ENCODE data around the gene CCIN. TPM values are rescaled to one million over a fixed set of nuclear protein-coding genes. Genes with fewer than 3 reads are reported as not detected.

CCIN gene
- polyA plus RNA-seq, 3 donors: 0.11 to 2.3 (median 0.35) TPM

GRCh38 chr9:36213989-36214388 lies 44.8 kb downstream of the CCIN start:
- TF ChIP-seq CTCF (IDR thresholded peaks at IDR 0.05): no peak
- 83% methylated on average over 1 of the region's 4 CpGs for WGBS (ENCODE audit: insufficient coverage)
- H3K36me3 ChIP-seq (replicated peaks in 1 of 2; ENCODE audit: control insufficient read depth in 1 of 2, insufficient read depth in 2 of 2, low read length in 2 of 2): peaks cover 71 to 98% of the 10 kb centered on the region in 2 donors
- peak overlapping the region in 1 of 2 donors; percentile 24 for H3K27ac ChIP-seq (ENCODE audit: low read depth in 1 of 2, low read length in 2 of 2)
- H3K4me2 ChIP-seq (replicated peaks; ENCODE audit: extremely low read depth, low read length, poor library complexity, severe bottlenecking): no peak overlapping the region
- H3K4me1 ChIP-seq (ENCODE audit: control insufficient read depth in 1 of 2, insufficient read depth in 2 of 2, low read length in 2 of 2): no peaks in the 10 kb centered on the region
- no peak for DNase-seq
- no peak overlapping the region for H3K4me3 Mint-ChIP-seq
- H3K9me3 Mint-ChIP-seq: no peaks in the 10 kb centered on the region
- peaks cover 2% of the 10 kb centered on the region for H3K4me1 Mint-ChIP-seq
- no peak overlapping the region for H2AFZ ChIP-seq (ENCODE audit: insufficient read depth, low read depth, low read length, poor library complexity, severe bottlenecking)
- H3K27ac Mint-ChIP-seq: peak overlapping the region in 2 of 7 donors; percentile 4 to 20
- H3K9me3 ChIP-seq (replicated peaks in 1 of 2; ENCODE audit: control insufficient read depth in 1 of 2, insufficient read depth in 1 of 2, low read length in 2 of 2): no peaks in the 10 kb centered on the region
- H3K9ac ChIP-seq (ENCODE audit: insufficient read depth, low read length, poor library complexity, severe bottlenecking): no peak overlapping the region
- H4K20me1 ChIP-seq (ENCODE audit: insufficient read depth, low read length): peaks cover 95% of the 10 kb centered on the region
- peaks cover 41% of the 10 kb centered on the region for H3K79me2 ChIP-seq (ENCODE audit: insufficient read depth, low read length)
- H3K27me3 ChIP-seq (ENCODE audit: control insufficient read depth in 2 of 2, insufficient read depth in 2 of 2, low read length in 2 of 2): no peaks in the 10 kb centered on the region
- peaks cover 76 to 89% of the 10 kb centered on the region in 2 donors for H3K36me3 Mint-ChIP-seq
- intact Hi-C loops (cut with micrococcal nuclease): no loop called here
- no peak overlapping the region for H3K4me3 ChIP-seq (replicated peaks in 1 of 3; ENCODE audit: low read depth in 2 of 3, low read length in 3 of 3)
- peaks cover 0 to 1% (median 0%) of the 10 kb centered on the region in 3 donors for H3K27me3 Mint-ChIP-seq (ENCODE audit: low read depth in 3 of 3)

- Histone ChIP-seq H3K9ac (ENCODE audit: insufficient read depth, low read length, poor library complexity, severe bottlenecking) (no peak overlapping the region), H3K4me1 (ENCODE audit: control insufficient read depth in 1 of 2, insufficient read depth in 2 of 2, low read length in 2 of 2) (no peaks in the 10 kb centered on the region), H3K27me3 (ENCODE audit: control insufficient read depth in 2 of 2, insufficient read depth in 2 of 2, low read length in 2 of 2) (no peaks in the 10 kb centered on the region), H3K9me3 (replicated peaks in 1 of 2; ENCODE audit: control insufficient read depth in 1 of 2, insufficient read depth in 1 of 2, low read length in 2 of 2) (no peaks in the 10 kb centered on the region), H4K20me1 (ENCODE audit: insufficient read depth, low read length) (peaks cover 94% of the 10 kb centered on the region), H3K4me3 (replicated peaks in 1 of 3; ENCODE audit: low read depth in 2 of 3, low read length in 3 of 3) (no peak overlapping the region), H3K79me2 (ENCODE audit: insufficient read depth, low read length) (peaks cover 36% of the 10 kb centered on the region), H3K27ac (ENCODE audit: low read depth in 1 of 2, low read length in 2 of 2) (no peak overlapping the region), H3K4me2 (replicated peaks; ENCODE audit: extremely low read depth, low read length, poor library complexity, severe bottlenecking) (no peak overlapping the region), H2AFZ (ENCODE audit: insufficient read depth, low read depth, low read length, poor library complexity, severe bottlenecking) (no peak overlapping the region), H3K36me3 (replicated peaks in 1 of 2; ENCODE audit: control insufficient read depth in 1 of 2, insufficient read depth in 2 of 2, low read length in 2 of 2) (peaks cover 71 to 98% of the 10 kb centered on the region in 2 donors)
- Mint-ChIP-seq H3K27ac (peak overlapping the region in 1 of 7 donors; percentile 39), H3K27me3 (ENCODE audit: low read depth in 3 of 3) (peaks cover 0 to 1% (median 0%) of the 10 kb centered on the region in 3 donors), H3K4me3 (no peak overlapping the region), H3K4me1 (peaks cover 2% of the 10 kb centered on the region), H3K36me3 (peaks cover 76 to 89% of the 10 kb centered on the region in 2 donors), H3K9me3 (no peaks in the 10 kb centered on the region)
- intact Hi-C loops (cut with micrococcal nuclease): no loop called here
- DNase-seq: no peak
- no peak for TF ChIP-seq CTCF (IDR thresholded peaks at IDR 0.05)
These were observed 45.4 kb downstream of the CCIN start for GRCh38 chr9:36214571-36214970.

Measured in CD14-positive monocyte (primary cell).